A549 (cell line): ENCODE results near the gene RNF41.

Experiments used
- POLR2A ChIP-seq: IDR thresholded peaks from 2 replicates; pipeline ENCODE4 v1.6.1; 2012; ENCODE audit warnings: mild to moderate bottlenecking, low read length
- TF ChIP-seq, protein P1 (sequence below): fragments of >200 bp; sonication (Bioruptor Twin); formaldehyde crosslinking; IDR thresholded peaks from 3 replicates; pipeline ENCODE4 v1.5.1; 2016

DNA sequence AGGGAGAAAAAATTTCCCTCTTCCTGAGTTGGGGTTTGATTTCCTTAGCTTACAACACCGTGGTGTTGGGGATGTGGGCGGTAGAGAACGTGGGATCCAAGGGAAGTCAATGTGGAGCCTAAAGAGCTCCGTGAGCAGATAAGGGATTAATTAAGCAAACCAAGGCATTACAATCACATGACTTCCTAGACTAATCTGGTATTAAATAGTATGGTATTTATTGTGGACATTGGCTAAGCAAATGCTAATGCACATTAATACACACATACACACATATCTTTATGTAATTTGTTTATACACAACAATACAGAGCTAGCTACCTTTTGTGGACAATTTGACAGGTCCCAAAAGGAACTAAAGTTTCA is 791 bp upstream of the RNF41 start:
- TF ChIP-seq POLR2A: no peak
- TF ChIP-seq, protein P1, sequence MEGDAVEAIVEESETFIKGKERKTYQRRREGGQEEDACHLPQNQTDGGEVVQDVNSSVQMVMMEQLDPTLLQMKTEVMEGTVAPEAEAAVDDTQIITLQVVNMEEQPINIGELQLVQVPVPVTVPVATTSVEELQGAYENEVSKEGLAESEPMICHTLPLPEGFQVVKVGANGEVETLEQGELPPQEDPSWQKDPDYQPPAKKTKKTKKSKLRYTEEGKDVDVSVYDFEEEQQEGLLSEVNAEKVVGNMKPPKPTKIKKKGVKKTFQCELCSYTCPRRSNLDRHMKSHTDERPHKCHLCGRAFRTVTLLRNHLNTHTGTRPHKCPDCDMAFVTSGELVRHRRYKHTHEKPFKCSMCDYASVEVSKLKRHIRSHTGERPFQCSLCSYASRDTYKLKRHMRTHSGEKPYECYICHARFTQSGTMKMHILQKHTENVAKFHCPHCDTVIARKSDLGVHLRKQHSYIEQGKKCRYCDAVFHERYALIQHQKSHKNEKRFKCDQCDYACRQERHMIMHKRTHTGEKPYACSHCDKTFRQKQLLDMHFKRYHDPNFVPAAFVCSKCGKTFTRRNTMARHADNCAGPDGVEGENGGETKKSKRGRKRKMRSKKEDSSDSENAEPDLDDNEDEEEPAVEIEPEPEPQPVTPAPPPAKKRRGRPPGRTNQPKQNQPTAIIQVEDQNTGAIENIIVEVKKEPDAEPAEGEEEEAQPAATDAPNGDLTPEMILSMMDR: no peak
